Liver (tissue), 3 donors: Measurements from ENCODE around the gene PTAFR.

ENCODE experiments used
- CTCF ChIP-seq: fragments of 150-350 bp; IDR thresholded peaks from 2 replicates; pipeline ENCODE4 v1.5.1; 2017; ENCODE audit warnings: improper control_type of control experiment, low read depth, low read length; ENCODE audit not compliant: missing input control
- GABPA ChIP-seq, 2 donors: IDR thresholded peaks in 1 of 2; conservative IDR thresholded peaks in 1 of 2; 2 replicates each; pipeline ENCODE4 v1.6.1; 2016; ENCODE audit warnings: antibody characterized with exemption in 2 of 2, mild to moderate bottlenecking in 1 of 2, moderate library complexity in 1 of 2
- YY1 ChIP-seq: IDR thresholded peaks from 2 replicates; pipeline ENCODE4 v1.6.1; 2016; ENCODE audit warnings: antibody characterized with exemption, mild to moderate bottlenecking
- donor health status: healthy.
- donor health status: healthy.

GRCh38 chr1:28132171-28133167, 44.0 kb downstream of the PTAFR start:
- TF ChIP-seq CTCF (no peak), YY1 (no peak), GABPA (IDR thresholded peaks at IDR 0.05 in 1 of 2, conservative IDR thresholded peaks at IDR 0.05 in 1 of 2) (no peak)
